Parietal lobe (tissue), 1 donor: ENCODE results near the gene SMIM3. TPM values are rescaled to one million over a fixed set of nuclear protein-coding genes. Genes with fewer than 3 reads are reported as not detected.

Experiments
- total RNA-seq: library from RNA; depleted of rRNA; stranded (reverse); fragments of >200 nt; gene quantifications from one replicate; pipeline ENCODE4 v1.2.3, GENCODE V29; 2014

SMIM3 gene, protein sequence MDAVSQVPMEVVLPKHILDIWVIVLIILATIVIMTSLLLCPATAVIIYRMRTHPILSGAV
- 1.3 TPM for total RNA-seq

DNA sequence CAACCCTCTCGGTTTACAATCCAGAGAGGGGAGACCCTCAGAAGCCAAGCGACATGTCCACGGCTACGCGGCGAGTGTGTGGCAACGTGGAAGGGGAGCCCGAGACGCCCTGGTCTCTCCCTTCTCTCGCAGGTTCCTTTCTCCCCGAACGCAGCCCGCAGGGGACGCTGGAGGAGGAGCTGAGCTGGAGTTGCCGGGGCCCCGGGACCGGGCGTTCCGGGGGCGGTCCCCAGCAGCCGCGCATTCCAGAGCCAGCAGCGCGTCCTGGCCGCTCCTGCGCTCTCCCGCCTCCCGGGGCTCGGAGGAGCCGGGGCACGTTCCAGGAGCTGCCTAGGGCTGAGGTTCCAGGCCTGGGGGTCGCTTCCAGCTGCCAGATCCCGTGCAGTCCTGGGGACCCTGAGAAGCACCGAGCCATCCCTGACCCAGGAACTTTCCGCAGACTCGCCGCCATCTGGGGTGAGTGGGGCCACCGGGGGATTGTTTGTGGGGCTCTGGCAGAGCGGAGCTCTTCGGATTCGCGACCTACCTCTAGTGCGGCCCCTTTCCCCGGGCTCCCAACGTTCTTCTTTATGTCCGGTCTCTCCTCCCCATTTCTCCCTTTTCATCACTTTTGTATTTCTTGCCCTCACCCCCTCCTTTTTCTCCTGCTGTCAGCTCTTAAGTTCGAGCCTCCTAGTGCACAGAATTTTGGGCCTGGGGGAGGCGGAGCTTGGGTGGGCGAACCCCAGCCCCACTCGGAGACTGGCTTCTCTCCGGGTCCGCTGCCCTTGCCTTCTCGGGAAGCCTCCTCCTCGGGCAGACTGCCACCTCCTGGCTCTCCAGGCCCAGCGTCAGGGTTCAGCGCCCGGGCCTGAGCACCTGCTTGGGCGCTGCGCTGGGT is at the start of gene SMIM3:
Gene SMIM3, plus strand, starts transcription at position 241 of the 880 bp plus-strand sequence. CDS start 16,684 bp downstream, outside the sequence.

DNA sequence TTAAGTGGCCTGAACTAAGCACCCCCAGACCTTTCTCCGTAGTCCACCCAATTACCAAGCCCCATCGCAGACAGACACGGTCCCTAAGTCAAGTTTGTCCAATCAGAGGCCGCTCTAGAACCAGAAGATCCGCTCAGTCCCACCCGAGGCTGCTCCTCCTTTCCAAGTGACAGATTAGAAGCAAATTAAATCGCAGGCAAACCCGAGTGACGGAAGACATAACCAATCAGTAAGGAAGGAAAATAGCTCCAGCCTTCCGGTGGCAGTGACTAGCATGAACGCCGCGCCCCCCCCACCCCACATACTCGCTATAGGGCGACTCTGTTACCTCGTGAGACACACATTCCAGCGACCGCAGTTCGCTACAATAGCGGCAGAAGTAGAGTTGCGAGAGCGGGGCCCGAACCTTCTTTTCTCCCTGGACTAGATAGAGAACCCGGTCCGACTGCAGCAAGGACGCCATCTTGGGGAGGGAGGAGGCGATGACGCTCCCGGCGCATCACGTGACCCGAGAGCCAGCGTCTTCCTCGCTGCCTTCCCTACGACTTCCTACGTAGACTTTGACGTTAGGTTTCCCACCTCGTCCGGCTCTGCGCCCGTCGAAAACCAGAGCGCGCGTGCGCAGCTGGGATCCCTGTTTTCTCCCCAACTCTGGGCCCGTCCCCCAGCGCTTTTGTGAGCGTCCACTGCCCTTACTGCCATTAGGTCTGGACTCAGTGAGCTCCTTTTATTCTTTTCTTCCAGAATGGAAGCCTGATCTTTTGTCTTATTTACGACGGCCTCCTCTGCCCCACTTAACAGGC is 19.8 kb upstream of the SMIM3 start, which contains the start of gene DCTN4:
Gene DCTN4, minus strand, starts transcription at position 487 of the 803 bp plus-strand sequence. Its CDS starts 24 bp downstream, at position 463.

DNA sequence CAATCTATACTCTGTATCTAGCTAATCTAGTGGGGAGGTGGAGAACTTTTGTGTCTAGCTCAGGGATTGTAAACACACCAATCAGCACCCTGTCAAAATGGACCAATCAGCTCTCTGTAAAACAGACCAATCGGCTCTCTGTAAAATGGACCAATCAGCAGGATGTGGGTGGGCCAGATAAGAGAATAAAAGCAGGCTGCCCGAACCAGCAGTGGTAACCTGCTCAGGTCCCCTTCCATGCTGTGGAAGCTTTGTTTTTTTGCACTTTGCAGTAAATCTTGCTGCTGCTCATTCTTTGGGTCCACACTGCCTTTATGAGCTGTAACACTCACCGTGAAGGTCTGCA is 67.7 kb downstream of the SMIM3 start, which contains the start of gene IRGM:
Gene IRGM, plus strand, starts transcription at position 214 of the 346 bp plus-strand sequence. CDS start 1,603 bp downstream, outside the sequence.

Other genes starting within 250 kb of the SMIM3 start
- gene SYNPO, start 138.1 kb upstream of the SMIM3 start, total RNA-seq, result 4.4 TPM
- 2.2 TPM for gene MYOZ3, start 117.5 kb upstream of the SMIM3 start, total RNA-seq
- gene RBM22, start 77.7 kb upstream of the SMIM3 start, total RNA-seq, result 42.9 TPM
- 157 TPM for gene DCTN4, start 19.7 kb upstream of the SMIM3 start, total RNA-seq
- gene IRGM, start 67.8 kb downstream of the SMIM3 start, total RNA-seq, result not detected
- gene ZNF300, start 126.2 kb downstream of the SMIM3 start, total RNA-seq, result 94.8 TPM
- gene GPX3, start 241.8 kb downstream of the SMIM3 start, total RNA-seq, result 17.5 TPM